ENCODE data around the gene WDR53. TPM values are rescaled to one million over a fixed set of nuclear protein-coding genes. Genes with fewer than 3 reads are reported as not detected.

WDR53 gene
- total and polyA plus RNA-seq, 2 donors (not counting 3 experiments of a cell fraction or from before 2014, with no cell fraction given), result 5.2 to 13.0 TPM

DNA sequence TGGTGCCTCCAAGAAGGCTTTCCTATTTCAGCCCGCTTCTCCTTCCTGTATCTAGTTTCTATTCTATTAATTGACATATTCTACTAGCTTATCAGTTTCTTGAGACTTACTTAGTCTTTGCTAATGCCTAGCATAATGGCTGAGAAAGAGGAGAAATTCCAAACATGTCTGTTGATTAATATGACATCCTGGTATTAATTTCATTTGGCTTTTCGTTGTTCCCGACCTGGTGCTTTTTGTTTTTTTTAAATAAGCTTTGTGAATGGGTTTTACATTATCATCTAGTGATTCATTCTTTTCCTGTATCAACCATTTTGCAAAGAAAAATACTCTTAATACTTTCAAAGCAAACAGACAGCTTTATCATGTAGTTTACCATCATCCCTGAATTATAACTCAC is 13.1 kb downstream of the WDR53 start:
- peak overlapping the region; percentile 62 for H3K4me2 ChIP-seq (ENCODE audit: insufficient read depth, low read length)
- DNase-seq (ENCODE audit: low read depth, low spot score), result peak; percentile 58
- CTCF ChIA-PET, result interaction anchor here (0.9 to 2.8 kb wide), 14 partner anchors 8 to 414 kb away, joined by 3 to 16 read pairs (median 5); partner anchors contain the start of genes FBXO45 and WDR53
- no peaks in the 10 kb centered on the region for H3K27me3 ChIP-seq (ENCODE audit: control insufficient read depth in 2 of 2, insufficient read depth in 2 of 2, low read length in 2 of 2)
- POLR2A ChIA-PET, result interaction anchor here (0.6 to 0.8 kb wide), 2 partner anchors 13 to 34 kb away, joined by 3 to 5 read pairs; partner anchors contain the start of genes FBXO45 and WDR53
- intact Hi-C loops (cut with micrococcal nuclease) (no loop called here), dilution Hi-C loops (cut with MboI; ENCODE audit: extremely low pct_ligation_motif_present, low sequenced_read_pairs) (no loop called here)
- no peaks in the 10 kb centered on the region for H4K20me1 ChIP-seq (replicated peaks; ENCODE audit: control insufficient read depth, extremely low read depth, insufficient read depth, low read length)
- H3K9me1 ChIP-seq (replicated peaks; ENCODE audit: control insufficient read depth, extremely low read depth, insufficient read depth, low read length), result no peaks in the 10 kb centered on the region
- FAIRE-seq, result peak; percentile 82
- peak overlapping the region; percentile 38 for H3K9ac ChIP-seq (replicated peaks; ENCODE audit: extremely low read depth, insufficient read depth, low read length)
- peak overlapping the region; percentile 71 for H3K27ac ChIP-seq (ENCODE audit: insufficient read depth, low read depth, low read length)
- H3K79me2 ChIP-seq (ENCODE audit: control insufficient read depth, insufficient read depth, low read length), result no peaks in the 10 kb centered on the region
- H2AFZ ChIP-seq (ENCODE audit: low read depth, low read length), result peak overlapping the region; percentile 58
- no peaks in the 10 kb centered on the region for H3K36me3 ChIP-seq (ENCODE audit: control insufficient read depth in 2 of 2, extremely low read depth in 1 of 2, insufficient read depth in 2 of 2, low read length in 2 of 2)
- TF ChIP-seq FOS (IDR thresholded peaks at IDR 0.05; ENCODE audit: borderline replicate concordance, insufficient read depth, low read length) (peak; percentile 56), MYC (IDR thresholded peaks at IDR 0.05; ENCODE audit: low read depth, low read length) (no peak)
- no peaks in the 10 kb centered on the region for H3K9me3 ChIP-seq (replicated peaks; ENCODE audit: control insufficient read depth, insufficient read depth, low read length)
- peak overlapping the region in 1 of 3 experiments; percentile 16 for H3K4me3 ChIP-seq (replicated peaks in 1 of 3; ENCODE audit: insufficient read depth in 1 of 3, low read depth in 1 of 3, low read length in 3 of 3)
- BruUV-seq (replicated peaks), result no TSS peak
- peaks cover 14% of the 10 kb centered on the region for H3K4me1 ChIP-seq (ENCODE audit: control insufficient read depth, extremely low read depth, insufficient read depth, low read length)

DNA sequence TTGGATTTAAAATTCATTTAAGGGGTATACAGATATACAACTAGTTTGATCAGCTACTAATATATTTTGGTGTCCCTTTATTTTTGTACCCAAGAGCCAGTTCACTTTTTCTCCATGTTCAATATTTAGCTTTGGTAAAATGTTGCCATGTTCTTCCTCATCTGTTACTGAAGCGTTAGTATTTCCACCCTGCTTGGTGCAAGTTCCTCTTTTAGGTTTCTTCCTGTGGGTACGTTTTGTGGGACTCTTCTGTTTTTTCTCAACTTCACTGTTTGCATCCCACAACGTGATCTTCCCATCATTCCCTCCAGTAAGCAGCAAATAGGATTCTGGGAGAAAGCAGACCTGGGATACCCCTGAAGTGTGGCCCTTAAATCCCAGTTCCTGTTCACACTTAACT is 14.1 kb downstream of the WDR53 start:
- dilution Hi-C loops (cut with MboI; ENCODE audit: extremely low pct_ligation_motif_present, low sequenced_read_pairs), result no loop called here

More for the DNA sequence above, 14.1 kb downstream of the WDR53 start:
- no peak overlapping the region for H3K27ac ChIP-seq (ENCODE audit: insufficient read depth, low read depth, low read length)
- TF ChIP-seq, protein P1, sequence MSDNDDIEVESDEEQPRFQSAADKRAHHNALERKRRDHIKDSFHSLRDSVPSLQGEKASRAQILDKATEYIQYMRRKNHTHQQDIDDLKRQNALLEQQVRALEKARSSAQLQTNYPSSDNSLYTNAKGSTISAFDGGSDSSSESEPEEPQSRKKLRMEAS (IDR thresholded peaks at IDR 0.05; ENCODE audit: insufficient read depth, insufficient read length), result no peak
- TF ChIP-seq FOS (IDR thresholded peaks at IDR 0.05; ENCODE audit: borderline replicate concordance, insufficient read depth, low read length), result no peak
- no peak for TF ChIP-seq GATA2 (IDR thresholded peaks at IDR 0.05; ENCODE audit: insufficient read depth, insufficient read length, low read depth, low read length)
- TF ChIP-seq POLR2A (IDR thresholded peaks at IDR 0.05; ENCODE audit: low read depth, low read length), result no peak
- ChIA-PET POLR2A (no interaction called here), CTCF (interaction anchor here (1.1 to 2.8 kb wide), 4 partner anchors 10 to 25 kb away, joined by 4 to 16 read pairs (median 6); partner anchors contain the start of genes FBXO45 and WDR53)
- H3K9me3 ChIP-seq (replicated peaks; ENCODE audit: control insufficient read depth, insufficient read depth, low read length), result peaks cover under 1% of the 10 kb centered on the region
- no peak for DNase-seq (ENCODE audit: low read depth, low spot score)
- no peak overlapping the region for H3K4me2 ChIP-seq (ENCODE audit: insufficient read depth, low read length)
- no peak for FAIRE-seq
- no peaks in the 10 kb centered on the region for H3K79me2 ChIP-seq (ENCODE audit: control insufficient read depth, insufficient read depth, low read length)
- no peaks in the 10 kb centered on the region for H3K27me3 ChIP-seq (ENCODE audit: control insufficient read depth in 2 of 2, insufficient read depth in 2 of 2, low read length in 2 of 2)
- intact Hi-C loops (cut with micrococcal nuclease), result no loop called here
- H3K4me1 ChIP-seq (ENCODE audit: control insufficient read depth, extremely low read depth, insufficient read depth, low read length), result peaks cover 14% of the 10 kb centered on the region
- no peaks in the 10 kb centered on the region for H3K9me1 ChIP-seq (replicated peaks; ENCODE audit: control insufficient read depth, extremely low read depth, insufficient read depth, low read length)
- H3K4me3 ChIP-seq (replicated peaks in 1 of 3; ENCODE audit: insufficient read depth in 1 of 3, low read depth in 1 of 3, low read length in 3 of 3), result no peak overlapping the region
- H4K20me1 ChIP-seq (replicated peaks; ENCODE audit: control insufficient read depth, extremely low read depth, insufficient read depth, low read length), result no peaks in the 10 kb centered on the region
- no peak overlapping the region for H3K9ac ChIP-seq (replicated peaks; ENCODE audit: extremely low read depth, insufficient read depth, low read length)
- TSS peak; percentile 18 for BruUV-seq (replicated peaks)
- H2AFZ ChIP-seq (ENCODE audit: low read depth, low read length), result no peak overlapping the region
- no peaks in the 10 kb centered on the region for H3K36me3 ChIP-seq (ENCODE audit: control insufficient read depth in 2 of 2, extremely low read depth in 1 of 2, insufficient read depth in 2 of 2, low read length in 2 of 2)

Measured in endothelial cell of umbilical vein (primary cell).